UCSD-AML1 (cell line): Measurements from ENCODE around the gene SYT1.

Source experiments
- DNase-seq: peaks from one replicate; lab custom pipeline; 2025; ENCODE audit not compliant: unreplicated experiment; lab: John Stamatoyannopoulos, UW

The SYT1 gene

GRCh38 chr12:79275631-79276030 lies 411.1 kb downstream of the SYT1 start:
- DNase-seq, result no peak

- DNase-seq, result no peak
Measured at GRCh38 chr12:79283364-79283763, 418.8 kb downstream of the SYT1 start.

DNA sequence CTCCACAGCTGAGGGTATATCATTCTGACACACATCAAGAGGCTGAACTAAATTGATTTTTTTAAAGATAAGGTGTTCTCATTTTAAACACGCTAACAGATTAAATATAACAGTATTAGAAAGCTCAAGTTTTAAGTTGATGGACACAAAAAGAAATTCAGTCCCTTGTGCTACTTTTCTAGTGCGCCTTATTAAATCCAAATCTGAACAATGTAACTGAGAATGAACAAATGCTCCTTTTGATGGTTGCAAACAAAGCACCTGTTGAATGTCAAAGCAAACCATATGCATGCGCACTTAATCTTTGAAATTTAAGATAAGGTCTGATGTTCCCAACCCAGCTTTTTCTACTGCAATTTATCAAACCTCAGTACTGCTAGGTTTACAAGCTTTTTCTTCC lies 424.3 kb downstream of the SYT1 start:
- no peak for DNase-seq

- DNase-seq, result no peak
Measured at GRCh38 chr12:79291711-79292110, 427.1 kb downstream of the SYT1 start.

DNA sequence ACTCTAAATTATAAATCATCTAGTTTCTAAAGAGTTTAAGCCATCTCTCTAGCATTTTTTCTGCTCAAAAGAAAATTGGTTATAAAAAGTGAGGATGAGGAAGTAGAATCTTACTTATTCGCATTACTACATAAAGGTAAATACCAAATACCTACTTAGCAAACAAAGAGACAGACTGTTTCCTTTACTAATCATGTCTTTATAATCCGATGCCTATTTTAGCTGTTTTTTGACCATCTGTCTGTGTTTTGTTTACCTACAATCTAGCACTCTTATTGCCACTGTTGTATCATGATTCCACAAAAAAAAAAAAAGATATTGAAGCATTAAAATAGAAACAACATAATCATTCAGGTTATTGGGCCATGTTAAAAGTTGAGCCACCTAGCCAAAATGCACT lies 430.0 kb downstream of the SYT1 start:
- DNase-seq, result no peak

DNA sequence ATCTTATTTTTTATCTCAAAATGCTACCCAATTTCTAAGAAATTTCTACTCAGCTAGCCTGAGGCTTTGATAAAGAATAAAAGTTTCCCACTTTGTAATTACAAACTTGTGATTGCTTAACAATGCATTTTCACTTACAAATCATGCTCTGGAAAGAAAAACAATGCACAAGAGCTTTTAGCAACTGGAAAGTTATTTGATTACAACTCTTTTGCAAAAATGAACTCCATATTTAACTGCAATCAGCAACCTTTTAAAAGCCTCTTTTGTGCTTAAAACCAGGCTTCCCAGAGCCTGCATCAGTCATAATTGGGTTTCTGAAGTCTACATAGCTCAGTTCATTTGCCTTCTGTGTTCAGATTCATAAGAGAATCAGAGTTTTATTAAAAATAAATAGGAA lies 431.0 kb downstream of the SYT1 start:
- no peak for DNase-seq

- DNase-seq, result no peak
Measured at GRCh38 chr12:79296133-79296532, 431.6 kb downstream of the SYT1 start.

- DNase-seq, result no peak
Measured at GRCh38 chr12:79296871-79297270, 432.3 kb downstream of the SYT1 start.

DNA sequence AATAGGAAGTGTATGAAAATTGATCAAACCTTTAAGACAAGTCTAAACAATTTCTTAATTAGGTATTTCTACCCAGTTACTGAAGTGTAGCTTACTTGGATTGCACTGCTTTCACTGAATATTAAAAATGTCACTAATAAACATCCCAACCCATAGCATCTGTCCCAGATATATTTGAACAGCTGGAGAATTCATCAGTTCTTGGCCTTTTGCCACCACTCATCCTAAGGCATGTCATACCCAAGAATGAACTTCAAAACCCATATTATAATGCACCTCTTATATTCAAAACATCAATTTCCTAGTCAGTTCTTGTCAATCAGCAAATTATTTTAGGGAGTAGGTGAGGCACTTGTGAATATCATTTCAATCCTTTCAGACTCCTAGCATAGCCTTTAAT lies 433.9 kb downstream of the SYT1 start:
- no peak for DNase-seq

GRCh38 chr12:79299447-79300198 lies 435.0 kb downstream of the SYT1 start:
- no peak for DNase-seq

GRCh38 chr12:79300199-79300568 lies 435.6 kb downstream of the SYT1 start:
- no peak for DNase-seq

- DNase-seq, result no peak
Measured at GRCh38 chr12:79301181-79301580, 436.6 kb downstream of the SYT1 start.

DNA sequence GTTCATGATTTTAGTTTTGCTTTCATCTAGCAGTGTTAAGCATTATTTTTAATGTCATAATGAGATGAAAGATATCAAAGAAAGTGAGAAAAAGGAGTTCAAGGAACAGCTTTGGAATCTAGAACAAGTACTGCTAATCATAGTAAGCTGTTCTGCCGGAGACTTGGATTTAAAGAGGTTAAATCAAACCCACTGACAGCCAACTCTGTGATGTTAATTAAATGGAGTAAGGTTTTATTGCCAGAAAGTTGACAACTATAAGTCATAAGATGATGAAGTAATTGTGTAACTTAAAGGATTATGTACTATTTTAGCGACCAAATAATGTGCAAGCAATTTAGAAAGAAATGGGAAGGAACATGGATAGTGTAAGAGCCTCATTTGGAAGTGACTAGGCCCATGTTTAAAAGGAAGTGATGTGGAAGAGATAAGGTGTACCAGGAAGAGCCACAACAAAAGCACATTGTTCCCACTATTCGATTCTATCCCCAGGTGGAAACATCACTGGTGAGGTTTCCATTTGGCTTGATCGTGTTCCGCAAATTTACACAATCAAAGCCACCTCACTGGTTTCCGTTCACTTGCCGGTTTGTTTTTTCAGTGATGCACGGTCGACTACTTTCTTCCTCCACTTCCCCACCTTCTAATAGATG lies 437.7 kb downstream of the SYT1 start:
- no peak for DNase-seq

DNA sequence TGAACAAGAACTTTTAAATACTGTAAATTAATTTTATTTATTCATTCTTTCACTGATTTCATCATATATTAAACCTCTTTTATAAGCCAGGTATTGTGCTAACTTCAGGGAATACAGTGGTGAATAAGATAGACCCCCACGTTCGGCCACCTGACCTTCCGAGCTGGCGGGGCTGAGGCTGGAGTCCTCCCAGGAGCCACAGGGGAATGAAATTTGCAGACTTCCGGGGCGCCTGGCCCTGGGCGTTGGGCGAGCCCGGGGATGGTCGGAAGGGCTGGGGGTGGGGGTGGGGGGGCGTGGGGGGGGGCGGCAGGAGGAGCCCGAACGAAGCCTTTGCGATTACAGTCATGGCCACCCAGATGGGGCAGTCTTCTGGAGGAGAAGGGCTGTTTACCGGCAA lies 442.8 kb downstream of the SYT1 start:
- DNase-seq, result no peak

- no peak for DNase-seq
Measured at GRCh38 chr12:79309039-79309438, 444.5 kb downstream of the SYT1 start.

- DNase-seq, result no peak
Measured at GRCh38 chr12:79317179-79317847, 452.7 kb downstream of the SYT1 start.

GRCh38 chr12:79322905-79323304 lies 458.3 kb downstream of the SYT1 start:
- DNase-seq, result no peak

- no peak for DNase-seq
Measured at GRCh38 chr12:79324571-79324970, 460.0 kb downstream of the SYT1 start.

DNA sequence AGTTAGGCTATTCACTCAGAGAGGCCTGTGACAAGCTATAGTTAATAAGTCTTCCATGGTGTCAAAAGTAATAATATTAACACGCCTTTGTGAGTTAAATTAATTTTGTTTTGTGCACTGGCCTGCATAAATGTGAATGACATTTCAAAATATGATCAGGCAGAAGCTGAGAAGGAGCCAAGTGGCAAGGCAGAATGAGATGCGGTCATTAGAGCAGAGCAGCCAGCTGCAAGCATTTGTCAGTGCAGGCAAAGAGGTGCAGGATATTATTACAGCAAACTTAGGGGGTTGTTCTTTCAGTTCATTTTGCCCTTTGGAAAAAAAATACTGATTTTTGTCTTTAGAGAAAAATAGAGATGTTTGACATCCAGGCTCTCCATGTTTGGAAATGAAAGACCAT lies 461.6 kb downstream of the SYT1 start:
- no peak for DNase-seq

DNA sequence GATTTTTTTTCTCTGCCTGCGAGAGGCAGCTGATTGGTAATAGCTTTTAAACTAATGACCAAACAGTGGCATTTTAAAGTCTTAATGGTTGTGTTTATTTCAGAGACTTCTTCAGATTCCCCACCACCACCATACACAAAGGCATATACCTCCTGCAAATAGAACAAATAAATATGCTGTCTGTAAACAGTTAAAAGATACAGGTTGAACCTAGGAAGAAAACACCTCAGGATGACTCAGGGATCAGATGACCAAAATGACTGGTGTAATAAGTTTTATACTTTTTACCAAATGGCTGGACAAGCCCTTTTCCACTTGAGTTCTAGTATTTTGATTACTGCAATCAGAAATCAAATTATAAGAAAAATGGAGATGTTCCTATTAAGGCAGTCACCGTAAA lies 462.1 kb downstream of the SYT1 start:
- no peak for DNase-seq

GRCh38 chr12:79327465-79327864 lies 462.9 kb downstream of the SYT1 start:
- DNase-seq, result no peak

GRCh38 chr12:79329933-79330332 lies 465.4 kb downstream of the SYT1 start:
- no peak for DNase-seq
